Esophagus muscularis mucosa (tissue), 3 donors: ENCODE data around the gene PRDM16.

ENCODE experiments used
- CTCF ChIP-seq, 3 experiments: fragments of 200-600 bp in 2 of 3; fragments of 450-650 bp in 1 of 3; sonication (generic) in 2 of 3; IDR thresholded peaks; one replicate each; pipeline ENCODE4 v1.5.1; 2017 to 2019; ENCODE audit warnings: antibody characterized with exemption in 3 of 3, mild to moderate bottlenecking in 2 of 3, moderate library complexity in 1 of 3
- POLR2A ChIP-seq: fragments of 450-650 bp; IDR thresholded peaks from one replicate; pipeline ENCODE4 v1.6.1; 2017; ENCODE audit warnings: antibody characterized with exemption, moderate library complexity, mild to moderate bottlenecking, low read depth
- POLR2AphosphoS5 ChIP-seq, 2 donors: sonication (generic); formaldehyde crosslinking; IDR thresholded peaks; one replicate each; pipeline ENCODE4 v1.6.1; 2017; ENCODE audit warnings: antibody characterized with exemption in 2 of 2

GRCh38 chr1:3461934-3462275 lies 392.9 kb downstream of the PRDM16 start:
- TF ChIP-seq POLR2A (no peak), CTCF (IDR thresholded peaks at IDR 0.05) (no peak), POLR2AphosphoS5 (IDR thresholded peaks at IDR 0.05) (no peak)
